Transverse colon (tissue), 4 donors: Measurements from ENCODE around the gene CFAP46.

ENCODE experiments used
- POLR2AphosphoS5 ChIP-seq, 3 donors: sonication (generic); formaldehyde crosslinking; IDR thresholded peaks; one replicate each; pipeline ENCODE4 v1.6.1; 2016; ENCODE audit warnings: antibody characterized with exemption in 3 of 3
- TF ChIP-seq, protein P1 (sequence below), 5 experiments: fragments of 200-600 bp in 3 of 5; fragments of 450-650 bp in 2 of 5; sonication (generic) in 3 of 5; IDR thresholded peaks; 1 replicate in 2 of 5; 2 replicates in 3 of 5; pipeline ENCODE4 v1.5.1; 2016 to 2017; ENCODE audit warnings: antibody characterized with exemption in 5 of 5, inconsistent platforms in 3 of 5, mild to moderate bottlenecking in 2 of 5, moderate library complexity in 1 of 5

- TF ChIP-seq, protein P1, sequence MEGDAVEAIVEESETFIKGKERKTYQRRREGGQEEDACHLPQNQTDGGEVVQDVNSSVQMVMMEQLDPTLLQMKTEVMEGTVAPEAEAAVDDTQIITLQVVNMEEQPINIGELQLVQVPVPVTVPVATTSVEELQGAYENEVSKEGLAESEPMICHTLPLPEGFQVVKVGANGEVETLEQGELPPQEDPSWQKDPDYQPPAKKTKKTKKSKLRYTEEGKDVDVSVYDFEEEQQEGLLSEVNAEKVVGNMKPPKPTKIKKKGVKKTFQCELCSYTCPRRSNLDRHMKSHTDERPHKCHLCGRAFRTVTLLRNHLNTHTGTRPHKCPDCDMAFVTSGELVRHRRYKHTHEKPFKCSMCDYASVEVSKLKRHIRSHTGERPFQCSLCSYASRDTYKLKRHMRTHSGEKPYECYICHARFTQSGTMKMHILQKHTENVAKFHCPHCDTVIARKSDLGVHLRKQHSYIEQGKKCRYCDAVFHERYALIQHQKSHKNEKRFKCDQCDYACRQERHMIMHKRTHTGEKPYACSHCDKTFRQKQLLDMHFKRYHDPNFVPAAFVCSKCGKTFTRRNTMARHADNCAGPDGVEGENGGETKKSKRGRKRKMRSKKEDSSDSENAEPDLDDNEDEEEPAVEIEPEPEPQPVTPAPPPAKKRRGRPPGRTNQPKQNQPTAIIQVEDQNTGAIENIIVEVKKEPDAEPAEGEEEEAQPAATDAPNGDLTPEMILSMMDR (IDR thresholded peaks at IDR 0.05): no peak
- TF ChIP-seq POLR2AphosphoS5 (IDR thresholded peaks at IDR 0.05): no peak
These were observed 167.2 kb downstream of the CFAP46 start for GRCh38 chr10:132774902-132775863.
